GM19438 (cell line): ENCODE data around the gene CLC.

Experiments used
- ATAC-seq: cut with Tn5 transposase; IDR thresholded peaks from one replicate; pipeline ENCODE4 v1.9.1; 2021; ENCODE audit warnings: low read depth; ENCODE audit not compliant: unreplicated experiment

The CLC gene

DNA sequence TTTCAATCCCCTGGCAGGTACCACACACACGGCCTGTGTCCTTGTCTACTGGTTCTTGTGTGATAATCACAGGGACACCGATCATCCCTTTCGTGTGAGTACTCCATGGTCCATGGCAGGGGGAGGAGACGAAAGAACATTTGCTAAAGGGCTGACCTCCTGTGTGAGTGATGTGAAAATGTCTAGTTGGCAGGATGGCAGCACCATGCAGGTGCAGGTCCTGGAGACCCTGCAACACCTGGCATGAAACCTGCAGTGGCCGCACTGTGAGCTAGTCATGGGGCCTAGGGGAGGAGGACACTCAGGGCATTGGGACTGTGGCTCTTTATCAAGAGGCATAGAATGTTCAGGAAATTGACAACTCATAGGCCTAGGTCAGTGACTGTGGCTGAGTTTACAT is 56.4 kb downstream of the CLC start:
- no peak for ATAC-seq
